HK-2 (cell line): ENCODE measurements around the gene PPP1R26.
A peak's percentile ranks its signal among the peaks of the same experiment; 100 is the strongest.

Experiments
- DNase-seq: peaks from one replicate; pipeline ENCODE4 v3.0.0-alpha.2; 2018; ENCODE audit not compliant: unreplicated experiment

PPP1R26 gene

DNA sequence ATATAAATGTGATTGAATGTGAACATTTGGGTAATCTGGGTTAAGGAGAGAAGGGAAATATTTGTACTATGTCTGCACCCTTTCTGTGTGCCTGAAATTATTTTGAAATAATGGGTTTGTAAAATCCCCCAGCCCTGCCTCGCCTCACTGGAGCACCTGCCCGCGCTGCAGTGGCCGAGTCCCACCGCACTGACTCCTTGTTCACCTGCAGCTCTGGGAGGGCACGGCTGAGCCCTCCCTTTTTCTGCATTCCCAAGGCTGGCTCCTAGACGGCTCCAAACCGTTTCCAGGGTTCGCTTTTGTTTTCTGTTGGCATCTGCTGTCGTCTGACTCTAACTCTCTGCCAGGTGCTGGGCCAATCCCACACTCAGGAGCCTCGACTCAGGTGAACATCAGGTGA, 17.6 kb upstream of the PPP1R26 start:
- DNase-seq = no peak

DNA sequence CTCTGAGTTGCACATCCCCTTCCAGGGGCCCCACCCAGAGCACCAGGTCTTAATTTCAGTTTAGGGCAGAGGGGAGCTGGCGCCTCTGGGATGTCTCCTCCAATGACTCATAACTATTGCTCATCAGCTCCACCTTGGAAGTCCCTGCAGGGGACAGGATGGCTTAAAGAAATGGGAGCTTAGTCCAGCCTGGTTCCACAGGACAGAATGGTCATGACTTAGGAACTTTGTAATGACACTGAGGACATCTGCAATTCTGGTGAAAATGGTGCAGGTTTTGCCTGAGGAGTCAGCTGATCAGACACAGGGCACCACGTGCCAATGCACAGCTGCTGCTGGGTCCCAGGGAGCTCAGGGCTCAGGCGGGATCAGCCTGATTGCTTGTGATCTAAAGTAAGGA, 16.4 kb upstream of the PPP1R26 start:
- peak; percentile 38 for DNase-seq

DNA sequence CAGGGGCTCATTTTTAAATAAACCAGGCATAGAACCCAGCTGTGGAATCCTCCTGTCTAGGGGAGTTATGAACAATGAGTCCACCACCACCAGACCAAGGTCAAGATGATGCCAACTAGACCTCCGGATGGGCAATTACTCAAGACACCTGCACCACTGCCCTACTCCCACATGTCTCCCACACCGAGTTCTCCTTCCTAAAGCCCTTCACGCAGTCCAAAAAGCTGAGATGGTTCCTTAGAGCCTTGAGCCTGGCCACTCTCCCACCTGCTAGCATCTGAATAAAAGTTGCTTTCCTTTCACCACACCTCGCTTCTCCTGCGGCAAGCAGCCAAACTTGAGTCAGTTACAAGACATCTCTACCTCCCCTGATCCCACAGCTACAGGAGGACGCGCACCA, 15.4 kb upstream of the PPP1R26 start:
- DNase-seq = no peak

DNA sequence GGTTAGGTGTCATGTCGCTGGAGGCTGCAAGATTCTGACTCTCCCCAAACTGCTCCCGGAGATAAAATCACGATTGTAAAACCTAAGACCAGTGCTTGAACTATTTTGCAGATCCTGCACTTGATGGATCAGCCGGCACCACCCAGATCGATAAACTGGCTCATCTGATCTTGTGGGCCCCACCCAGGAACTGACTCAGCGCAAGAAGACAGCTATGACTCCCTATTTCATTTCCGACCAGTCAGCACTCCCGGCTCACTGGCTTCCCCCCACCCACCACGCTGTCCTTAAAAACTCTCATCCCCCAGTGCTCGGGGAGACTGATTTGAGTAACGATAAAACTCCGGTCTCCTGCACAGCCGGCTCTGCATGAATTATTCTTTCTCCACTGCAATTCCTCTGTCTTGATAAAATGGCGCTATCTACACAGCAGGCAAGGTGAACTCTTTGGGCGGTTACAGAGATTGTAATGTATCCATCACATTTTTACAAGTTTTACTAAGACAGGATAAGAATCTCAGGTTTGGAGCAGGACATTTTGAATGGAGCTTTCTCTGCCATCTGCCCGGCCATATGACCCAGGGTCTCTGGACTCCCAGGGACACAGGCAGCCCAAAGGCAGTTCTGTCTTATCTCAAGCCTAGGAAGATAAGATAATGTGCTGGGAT, 10.6 kb upstream of the PPP1R26 start:
- DNase-seq = no peak

- DNase-seq = no peak
These were observed 7.6 kb upstream of the PPP1R26 start for GRCh38 chr9:135471791-135472640.

GRCh38 chr9:135473972-135474543, 5.5 kb upstream of the PPP1R26 start:
- no peak for DNase-seq

- no peak for DNase-seq
These were observed 4.7 kb upstream of the PPP1R26 start for GRCh38 chr9:135474915-135475314.

DNA sequence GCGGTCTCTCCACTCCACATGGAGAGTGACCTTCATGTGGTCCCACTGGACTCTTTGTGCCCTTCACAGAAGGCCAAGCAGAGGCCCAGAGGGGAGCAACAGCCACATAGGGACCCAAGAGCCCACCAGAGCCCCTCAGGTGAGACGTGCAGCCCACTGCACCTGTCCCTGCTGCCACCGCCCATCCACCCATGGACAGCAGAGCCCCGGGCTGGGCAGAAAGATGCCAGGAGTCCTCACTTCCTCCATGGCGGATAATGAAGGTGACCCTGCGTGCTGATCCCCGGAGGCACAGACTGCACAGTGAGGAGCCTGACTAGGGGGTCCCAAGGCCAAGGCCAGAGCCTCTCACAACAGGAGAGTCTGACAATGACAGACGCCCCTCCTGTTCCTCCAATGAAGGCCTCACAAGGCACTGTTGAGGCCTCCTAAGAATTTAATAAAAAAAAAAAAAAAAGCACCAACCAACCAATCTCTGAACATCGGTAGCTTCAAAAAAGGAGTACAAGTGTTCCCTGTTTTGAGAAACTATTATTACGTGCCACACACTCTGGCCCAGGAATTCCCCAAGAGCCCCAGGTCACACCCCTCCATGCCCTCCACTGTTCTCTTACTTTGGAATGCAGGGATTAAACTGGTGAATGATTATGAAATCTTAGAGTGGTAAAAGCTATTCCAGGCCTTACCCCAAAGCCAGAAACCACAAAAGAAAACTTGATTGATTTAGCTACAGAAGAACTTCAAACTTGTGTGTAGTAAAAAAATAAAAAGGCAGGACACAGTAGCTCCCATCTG, 2.8 kb upstream of the PPP1R26 start:
- no peak for DNase-seq

DNA sequence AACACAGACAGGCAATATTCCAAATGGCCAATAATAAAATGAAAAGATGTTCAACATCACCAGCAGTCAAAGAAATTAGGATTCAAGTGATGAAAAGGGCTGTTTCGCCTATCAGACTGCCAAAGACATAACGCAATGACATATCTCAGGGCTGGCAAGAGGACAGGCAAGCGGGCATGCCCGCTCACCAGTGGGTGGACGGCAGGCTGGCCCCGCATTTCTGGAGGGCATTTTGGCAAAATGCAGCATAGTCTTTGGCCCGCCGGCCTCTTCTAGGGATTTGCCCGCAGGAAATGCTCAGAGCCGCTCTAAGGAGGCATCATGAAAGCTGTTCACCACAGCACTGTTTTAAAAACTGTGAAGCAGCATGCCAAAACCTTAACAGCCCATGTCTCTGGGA, 1.4 kb upstream of the PPP1R26 start:
- DNase-seq = no peak

GRCh38 chr9:135478829-135479468, 633 bp upstream of the PPP1R26 start:
- no peak for DNase-seq

- peak; percentile 55 for DNase-seq
These were observed 723 bp downstream of the PPP1R26 start for GRCh38 chr9:135480071-135480939.

- no peak for DNase-seq
These were observed 1.3 kb downstream of the PPP1R26 start for GRCh38 chr9:135480940-135481310.

DNA sequence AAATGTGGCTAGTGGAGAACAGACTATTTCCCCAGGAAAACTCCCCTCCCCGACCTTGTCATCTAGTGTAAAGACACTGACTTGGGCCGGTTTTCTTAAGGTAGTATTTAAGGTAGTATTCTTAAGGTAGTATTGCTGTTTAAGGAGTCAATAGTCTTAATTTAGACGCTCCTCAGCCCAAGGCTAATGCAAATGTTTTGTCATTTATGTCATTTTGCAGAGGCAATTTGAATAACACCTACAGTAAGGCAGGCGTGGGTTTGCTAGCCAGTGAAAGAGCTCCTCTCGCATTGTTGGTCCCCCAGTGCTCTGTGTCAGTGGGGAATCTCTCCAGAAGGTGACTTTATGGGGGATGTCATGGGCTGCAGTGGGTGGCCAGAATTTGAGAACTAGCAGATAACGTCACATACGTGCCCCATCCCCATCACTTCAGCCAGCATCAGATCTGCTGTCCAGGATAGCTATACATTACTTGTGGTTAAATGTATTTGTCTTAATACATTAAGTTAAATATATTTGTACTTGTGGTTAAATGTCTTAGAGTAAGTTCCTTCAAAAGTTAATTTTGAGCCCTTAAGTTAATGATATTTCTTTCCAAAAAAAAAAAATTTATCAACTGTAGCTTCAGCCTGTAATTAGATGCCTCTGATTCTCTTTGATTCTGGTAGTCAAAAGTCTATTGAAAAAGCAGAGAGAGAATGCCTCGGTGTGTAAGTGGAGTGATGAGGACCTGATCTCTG, 2.6 kb downstream of the PPP1R26 start:
- no peak for DNase-seq

DNA sequence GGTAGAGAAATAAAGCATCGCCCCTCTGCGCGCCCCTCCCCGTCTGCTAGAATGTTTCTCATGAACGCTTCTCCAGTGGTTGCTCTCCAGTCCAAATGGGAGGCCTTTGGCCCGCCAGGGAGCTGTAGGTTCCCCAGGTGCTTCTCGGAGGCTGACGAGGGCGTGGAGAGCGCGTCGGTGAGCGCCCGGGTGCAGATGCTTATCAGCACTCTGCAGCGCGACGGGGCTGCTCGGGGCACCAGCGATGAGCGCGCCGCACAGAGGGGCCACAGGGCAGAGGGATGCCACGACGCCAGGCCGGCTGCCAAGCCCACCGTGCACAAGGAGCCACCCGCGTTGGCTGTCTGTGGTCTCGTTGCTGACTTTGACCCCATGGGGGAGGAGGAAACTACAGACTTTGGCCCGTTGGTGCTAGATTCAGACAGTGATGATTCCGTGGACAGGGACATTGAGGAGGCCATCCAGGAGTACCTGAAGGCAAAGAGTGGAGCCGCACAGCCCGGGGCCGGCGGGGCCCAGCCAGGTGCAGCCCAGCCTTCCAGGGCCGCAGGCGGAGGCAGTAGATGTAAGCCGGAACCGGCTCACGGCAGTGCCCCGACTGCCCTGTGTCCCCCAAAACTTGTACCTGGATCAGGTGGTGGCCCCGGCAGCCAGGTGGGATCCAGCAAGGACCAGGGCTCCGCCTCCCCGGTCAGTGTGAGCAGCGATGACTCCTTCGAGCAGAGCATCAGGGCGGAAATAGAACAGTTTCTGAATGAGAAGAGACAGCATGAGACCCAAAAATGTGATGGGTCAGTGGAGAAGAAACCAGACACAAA, 5.1 kb downstream of the PPP1R26 start:
- no peak for DNase-seq

DNA sequence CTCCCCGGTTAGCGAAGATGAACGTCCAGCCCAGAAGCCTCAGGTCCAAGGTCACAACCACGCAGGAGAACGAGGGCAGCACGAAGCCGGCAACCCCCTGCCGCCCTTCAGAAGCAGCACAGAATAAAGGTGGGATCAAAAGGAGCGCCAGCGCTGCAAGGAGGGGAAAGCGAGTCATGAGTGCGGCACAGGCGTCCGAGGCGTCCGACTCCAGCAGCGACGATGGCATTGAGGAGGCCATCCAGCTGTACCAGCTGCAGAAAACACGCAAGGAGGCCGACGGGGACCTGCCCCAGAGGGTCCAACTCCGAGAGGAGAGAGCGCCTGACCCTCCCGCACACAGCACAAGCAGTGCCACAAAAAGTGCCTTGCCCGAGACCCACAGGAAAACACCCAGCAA, 5.8 kb downstream of the PPP1R26 start:
- no peak for DNase-seq

DNA sequence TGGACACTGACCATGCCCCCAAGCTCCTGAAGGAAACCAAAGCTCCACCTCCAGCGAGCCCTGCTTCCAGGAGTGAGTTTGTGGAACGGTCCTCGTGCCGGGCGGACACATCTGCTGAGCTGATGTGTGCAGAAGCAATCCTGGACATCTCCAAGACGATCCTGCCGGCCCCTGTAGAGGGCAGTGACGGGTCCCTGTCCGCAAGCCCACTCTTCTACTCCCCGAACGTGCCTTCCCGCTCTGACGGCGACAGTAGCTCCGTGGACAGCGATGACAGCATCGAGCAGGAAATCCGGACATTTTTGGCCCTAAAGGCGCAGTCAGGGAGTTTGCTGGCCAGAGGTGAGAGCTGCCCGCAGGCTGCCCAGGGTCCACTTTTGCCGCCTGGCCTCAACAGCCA, 6.2 kb downstream of the PPP1R26 start:
- no peak for DNase-seq

DNA sequence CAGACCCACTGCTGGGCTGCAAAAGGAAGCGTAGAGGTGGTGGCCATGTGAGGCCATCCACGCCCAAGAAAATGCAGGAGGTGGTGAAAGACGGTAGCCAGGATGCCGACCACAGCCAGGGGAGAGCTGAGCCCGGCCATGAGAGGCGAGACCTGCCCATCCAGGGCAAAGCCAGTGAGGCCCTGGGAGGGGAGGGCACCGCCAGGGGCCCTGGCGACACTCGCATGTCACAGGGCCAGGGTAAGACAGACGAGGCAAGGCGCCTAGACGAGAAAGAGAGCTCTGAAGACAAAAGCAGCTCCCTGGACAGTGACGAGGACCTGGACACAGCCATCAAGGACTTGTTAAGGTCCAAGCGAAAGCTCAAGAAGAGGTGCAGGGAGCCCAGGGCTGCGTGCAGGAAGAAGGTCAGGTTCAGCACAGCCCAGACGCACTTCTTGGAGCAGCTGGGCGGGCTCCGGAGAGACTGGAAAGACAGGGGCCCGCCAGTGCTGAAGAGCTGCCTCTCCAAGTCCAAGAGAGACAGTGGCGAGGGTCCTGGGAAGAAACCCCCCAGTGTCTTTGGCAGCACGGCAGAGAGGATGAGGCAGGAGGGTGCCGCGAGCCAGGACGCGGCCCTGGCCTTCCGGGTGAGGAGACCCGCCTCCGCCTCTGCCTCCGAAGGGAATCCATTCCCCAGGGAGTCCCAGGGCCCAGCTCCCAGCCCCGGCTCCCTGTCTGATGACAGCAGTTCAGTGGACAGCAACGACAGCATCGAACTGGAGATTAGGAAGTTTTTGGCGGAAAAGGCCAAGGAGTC, 6.9 kb downstream of the PPP1R26 start:
- DNase-seq = no peak

- DNase-seq = no peak
These were observed 7.9 kb downstream of the PPP1R26 start for GRCh38 chr9:135487281-135488012.
